Endothelial cell of umbilical vein (primary cell): Measurements from ENCODE around the gene TAX1BP3.

ENCODE experiments used
- CTCF ChIP-seq, 2 donors: IDR thresholded peaks; 1 replicate in 1 of 2; 2 replicates in 1 of 2; pipeline ENCODE4 v1.5.1; 2011; ENCODE audit warnings: low read length in 2 of 2, mild to moderate bottlenecking in 2 of 2, moderate library complexity in 2 of 2, control low read depth in 1 of 2, inconsistent platforms in 1 of 2, low read depth in 1 of 2; ENCODE audit not compliant: insufficient read depth in 1 of 2; ENCODE audit errors: extremely low read depth in 1 of 2
- EZH2 ChIP-seq: IDR thresholded peaks from 2 replicates; pipeline ENCODE4 v1.6.1; 2012; ENCODE audit warnings: borderline replicate concordance, low read depth, mild to moderate bottlenecking, moderate library complexity, low read length, inconsistent platforms; ENCODE audit not compliant: severe bottlenecking
- GATA2 ChIP-seq: IDR thresholded peaks from 2 replicates; pipeline ENCODE4 v1.7.0; 2011; ENCODE audit warnings: low read depth, mild to moderate bottlenecking, moderate library complexity, mixed read lengths, low read length; ENCODE audit not compliant: insufficient read length, insufficient read depth
- JUN ChIP-seq: IDR thresholded peaks from 2 replicates; pipeline ENCODE4 v1.6.1; 2011; ENCODE audit warnings: borderline replicate concordance, low read depth; ENCODE audit not compliant: insufficient read length, insufficient read depth
- MAX ChIP-seq: IDR thresholded peaks from 2 replicates; pipeline ENCODE4 v1.6.1; 2011; ENCODE audit not compliant: insufficient read depth, insufficient read length
- MYC ChIP-seq: IDR thresholded peaks from one replicate; pipeline ENCODE4 v1.6.1; 2011; ENCODE audit warnings: mild to moderate bottlenecking, low read depth, low read length
- POLR2A ChIP-seq: IDR thresholded peaks from 2 replicates; pipeline ENCODE4 v1.6.1; 2012; ENCODE audit warnings: low read depth, mild to moderate bottlenecking, control low read depth, low read length
- POLR2AphosphoS5 ChIP-seq: IDR thresholded peaks from 2 replicates; pipeline ENCODE4 v1.6.1; 2012; ENCODE audit warnings: low read depth, mild to moderate bottlenecking, control low read depth, low read length, moderate library complexity; ENCODE audit not compliant: insufficient read depth

- no peak for TF ChIP-seq POLR2A
- TF ChIP-seq EZH2 = no peak
- TF ChIP-seq CTCF (IDR thresholded peaks at IDR 0.05; ENCODE audit: extremely low read depth in 1 of 2, insufficient read depth in 1 of 2, low read depth in 1 of 2, low read length in 2 of 2) = no peak
- no peak for TF ChIP-seq MAX
- no peak for TF ChIP-seq POLR2AphosphoS5
- TF ChIP-seq JUN = no peak
- no peak for TF ChIP-seq GATA2
- TF ChIP-seq MYC = no peak
These were observed 13.2 kb upstream of the TAX1BP3 start for GRCh38 chr17:3681565-3681964.
